HG03432 (cell line): ENCODE results near the gene GPRIN3.
"Not testable (repeated sequence)": the region's sequence is repeated elsewhere in the genome, so short reads cannot be mapped to it uniquely, and the experiment has no call there.

Source experiments
- ATAC-seq: cut with Tn5 transposase; IDR thresholded peaks from one replicate; pipeline ENCODE4 v1.9.1; 2021; ENCODE audit warnings: mild to moderate bottlenecking, moderate library complexity; ENCODE audit not compliant: unreplicated experiment

GPRIN3 gene

GRCh38 chr4:89314291-89314690 lies 6.7 kb upstream of the GPRIN3 start:
- no peak for ATAC-seq

- ATAC-seq, result no peak
Measured at GRCh38 chr4:89312066-89312465, 4.5 kb upstream of the GPRIN3 start.

- ATAC-seq, result no peak
Measured at GRCh38 chr4:89311433-89311832, 3.8 kb upstream of the GPRIN3 start.

- not testable (repeated sequence) for ATAC-seq
Measured at GRCh38 chr4:89309154-89309553, 1.6 kb upstream of the GPRIN3 start.

DNA sequence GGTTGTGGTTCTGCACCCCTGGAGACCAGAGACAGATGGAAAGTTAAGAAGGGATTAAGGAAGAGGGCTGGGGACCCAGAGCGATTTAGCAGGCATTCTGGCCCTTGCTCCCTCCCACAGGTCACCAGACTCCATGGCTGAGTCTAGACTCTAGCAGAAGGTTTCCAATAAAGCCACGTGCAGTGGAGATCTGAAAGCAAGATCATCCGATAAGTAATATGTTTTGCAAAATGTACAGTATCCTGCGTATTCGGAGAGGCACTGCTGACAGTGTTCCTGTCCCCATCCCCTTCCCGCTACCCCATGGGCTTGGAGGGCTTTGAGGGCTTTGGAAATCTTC lies 531 bp upstream of the GPRIN3 start:
- peak; percentile 5 for ATAC-seq

DNA sequence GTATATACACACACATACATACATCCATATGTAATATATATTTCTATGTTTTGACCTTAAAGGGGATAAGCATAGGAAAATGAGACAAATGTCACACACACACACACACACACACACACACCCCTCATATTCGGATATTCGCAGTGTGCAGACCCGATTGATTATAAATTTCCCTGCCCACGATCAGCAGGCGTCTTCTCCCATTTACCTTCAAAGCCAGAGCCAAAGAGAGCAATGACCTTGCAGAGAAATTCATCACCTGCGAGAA lies 488 bp downstream of the GPRIN3 start:
- ATAC-seq, result no peak

DNA sequence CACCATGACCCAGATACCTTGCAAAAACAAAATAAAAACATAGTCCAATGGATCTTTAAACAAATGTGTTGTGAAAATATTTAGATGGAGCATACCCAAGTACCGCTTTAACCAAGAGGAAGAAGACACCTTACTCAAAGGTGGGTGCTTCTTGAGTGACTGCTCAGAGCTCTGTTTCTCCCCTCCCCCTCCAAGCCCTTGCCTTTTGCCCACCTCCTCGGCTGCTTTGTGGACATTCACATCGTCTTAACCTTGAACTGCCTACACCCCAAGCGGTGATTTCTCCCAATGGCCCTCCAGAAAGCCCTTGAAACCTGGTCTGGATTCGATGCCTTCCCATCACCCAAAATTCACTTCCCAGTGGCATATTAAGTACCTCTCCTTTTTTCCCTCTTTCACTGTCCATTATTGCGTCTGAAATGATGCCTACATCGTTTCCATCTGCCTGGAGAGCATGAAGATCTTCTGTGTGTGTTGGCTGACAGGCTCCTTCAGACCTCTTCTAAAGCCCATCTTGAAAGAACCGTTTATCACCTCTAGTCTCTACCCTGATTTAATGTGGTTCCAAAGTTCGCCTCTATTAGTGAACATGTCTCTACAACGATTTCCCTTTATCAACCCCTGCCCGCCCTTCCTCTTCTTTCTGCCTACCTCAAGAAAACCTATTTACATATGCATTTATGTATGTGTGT lies 968 bp downstream of the GPRIN3 start:
- ATAC-seq, result no peak

- no peak for ATAC-seq
Measured at GRCh38 chr4:89305712-89306437, 1.7 kb downstream of the GPRIN3 start.

DNA sequence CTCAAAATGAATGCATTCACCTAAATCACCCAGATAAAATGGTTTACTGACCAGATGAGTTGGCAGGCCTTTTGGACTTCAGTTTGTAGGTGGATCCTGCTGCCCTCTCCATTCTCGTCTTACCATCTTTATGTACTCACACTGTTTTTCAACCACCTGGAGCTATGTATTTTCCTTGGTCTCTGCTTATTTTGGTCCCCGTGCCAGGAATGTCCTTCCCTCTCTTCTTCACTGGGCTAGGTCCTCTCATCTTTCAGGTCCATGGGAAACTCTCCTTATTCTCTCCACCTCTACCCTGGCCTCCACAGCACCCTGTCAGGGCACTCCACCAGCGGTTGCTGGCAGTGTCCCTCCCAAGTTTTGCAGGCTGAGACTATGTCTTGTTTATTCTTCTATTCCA lies 2.6 kb downstream of the GPRIN3 start:
- no peak for ATAC-seq

DNA sequence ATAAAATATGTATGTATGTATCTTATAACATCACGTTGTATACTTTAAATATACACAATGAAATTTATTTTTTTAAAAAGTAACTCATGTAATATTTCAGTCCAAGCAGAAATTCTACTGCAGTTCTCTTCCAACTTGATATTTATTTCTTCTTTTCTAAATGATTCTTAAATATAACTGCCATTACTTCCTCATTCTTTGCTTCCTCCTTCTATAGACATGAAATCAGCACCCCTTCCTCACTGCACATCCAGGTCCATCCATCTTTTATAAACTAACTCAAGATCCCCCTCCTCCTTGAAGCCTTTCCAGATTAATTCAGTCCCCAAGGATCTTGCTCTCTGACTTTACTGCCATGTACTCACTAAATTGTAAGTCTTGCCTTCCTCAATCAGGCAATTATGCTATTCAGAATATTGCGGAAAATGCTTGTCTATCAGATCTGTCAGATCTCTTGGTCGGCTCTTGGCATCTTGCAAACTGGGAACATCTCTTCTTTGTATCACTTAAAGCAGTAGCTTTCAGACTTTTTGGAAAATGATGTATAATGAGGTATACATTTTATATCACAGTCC lies 3.7 kb downstream of the GPRIN3 start:
- no peak for ATAC-seq

GRCh38 chr4:89303177-89303576 lies 4.4 kb downstream of the GPRIN3 start:
- no peak for ATAC-seq

GRCh38 chr4:89301902-89302301 lies 5.7 kb downstream of the GPRIN3 start:
- ATAC-seq, result no peak

GRCh38 chr4:89301003-89301402 lies 6.6 kb downstream of the GPRIN3 start:
- ATAC-seq, result no peak

GRCh38 chr4:89300499-89300898 lies 7.1 kb downstream of the GPRIN3 start:
- no peak for ATAC-seq

- ATAC-seq, result no peak
Measured at GRCh38 chr4:89300060-89300459, 7.5 kb downstream of the GPRIN3 start.

DNA sequence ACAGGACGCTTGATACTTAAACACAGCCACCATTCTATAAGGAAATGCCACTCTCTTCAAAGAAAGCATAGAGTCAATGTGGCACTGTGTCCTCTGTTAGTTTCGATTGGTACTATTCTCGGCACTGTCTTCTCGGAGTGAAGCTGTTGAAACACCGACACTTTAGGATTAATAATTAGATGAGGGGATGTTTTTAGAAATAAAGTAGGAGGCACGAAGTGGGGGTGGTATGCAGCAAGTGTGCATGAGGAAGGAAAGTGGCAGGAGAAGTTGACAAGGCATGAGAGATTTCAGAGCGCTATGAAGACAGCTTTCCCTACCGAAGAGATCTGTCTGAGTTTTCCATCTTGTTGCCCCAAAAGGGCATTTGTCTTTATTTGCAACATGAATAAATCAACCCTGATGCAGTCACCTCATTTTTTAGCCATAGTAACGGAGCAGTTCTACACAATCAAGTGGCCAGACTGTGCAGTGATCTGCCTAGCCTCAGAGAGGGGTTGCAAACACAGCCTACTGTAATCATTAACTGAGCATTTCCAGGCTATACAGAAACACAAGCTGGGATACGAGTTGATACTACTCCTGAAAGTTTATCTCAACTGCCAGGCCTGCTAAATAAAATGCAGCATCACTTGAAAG lies 8.3 kb downstream of the GPRIN3 start:
- ATAC-seq, result peak; percentile 45

DNA sequence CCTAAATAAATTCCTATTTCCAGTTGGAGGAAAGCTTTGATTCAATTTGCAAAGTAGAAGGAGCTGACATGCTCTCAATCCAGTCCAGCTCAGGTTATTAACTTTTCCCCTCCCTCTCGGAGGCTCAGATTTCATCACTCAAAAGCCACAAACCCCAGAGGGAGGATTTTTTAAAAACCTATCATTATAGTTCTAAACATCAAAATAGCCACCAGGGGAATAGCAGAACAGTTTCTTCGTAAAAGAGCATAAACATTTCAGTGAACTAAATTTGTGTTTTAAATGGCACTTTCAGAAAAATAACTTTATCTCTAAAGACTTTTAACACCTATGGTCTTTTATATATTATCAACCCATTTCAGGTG lies 8.8 kb downstream of the GPRIN3 start:
- ATAC-seq, result peak; percentile 24

GRCh38 chr4:89298155-89298554 lies 9.4 kb downstream of the GPRIN3 start:
- peak; percentile 37 for ATAC-seq

DNA sequence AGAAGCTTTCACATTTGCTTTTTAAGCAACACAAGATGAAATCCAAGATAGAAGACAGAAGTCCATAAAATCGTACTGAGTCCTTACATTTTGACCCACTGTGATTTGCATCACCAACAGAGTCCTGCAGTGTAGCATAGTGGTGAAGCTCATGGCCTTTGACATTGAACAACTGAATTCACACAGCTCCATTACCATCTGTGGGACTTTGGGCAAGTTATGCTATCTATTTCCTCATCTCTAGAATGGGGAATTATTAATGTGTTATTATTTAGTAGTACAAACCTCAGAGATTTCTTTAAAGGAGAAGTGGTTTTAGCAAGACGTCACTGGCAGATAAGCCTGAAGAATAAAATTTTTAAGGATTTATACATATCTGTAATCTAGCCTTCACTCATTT lies 10.7 kb downstream of the GPRIN3 start:
- ATAC-seq, result no peak

- ATAC-seq, result no peak
Measured at GRCh38 chr4:89296399-89296798, 11.2 kb downstream of the GPRIN3 start.

GRCh38 chr4:89295415-89295927 lies 12.1 kb downstream of the GPRIN3 start:
- no peak for ATAC-seq
